UCSD-AML1 (cell line): Measurements from ENCODE around the gene EFEMP2.

Source experiments
- DNase-seq: peaks from one replicate; lab custom pipeline; 2025; ENCODE audit not compliant: unreplicated experiment; lab: John Stamatoyannopoulos, UW

Gene EFEMP2

GRCh38 chr11:65885231-65885630 is 12.6 kb upstream of the EFEMP2 start:
- DNase-seq = no peak

- peak; percentile 81 for DNase-seq
Measured at GRCh38 chr11:65884716-65885092, 12.1 kb upstream of the EFEMP2 start.

- DNase-seq = no peak
Measured at GRCh38 chr11:65883786-65884715, 11.5 kb upstream of the EFEMP2 start.

GRCh38 chr11:65883058-65883761 is 10.6 kb upstream of the EFEMP2 start:
- no peak for DNase-seq

GRCh38 chr11:65882120-65883057 is 9.8 kb upstream of the EFEMP2 start:
- no peak for DNase-seq

GRCh38 chr11:65880844-65881421 is 8.3 kb upstream of the EFEMP2 start:
- DNase-seq = peak; percentile 33

GRCh38 chr11:65880027-65880426 is 7.4 kb upstream of the EFEMP2 start:
- no peak for DNase-seq

GRCh38 chr11:65879617-65880016 is 7.0 kb upstream of the EFEMP2 start, which contains the start of gene CTSW:
Gene CTSW (plus strand): TSS chr11:65879837. CDS start chr11:65879855, 18 bp downstream.
- DNase-seq = peak; percentile 62

- peak; percentile 95 for DNase-seq
Measured at GRCh38 chr11:65873318-65874156, 937 bp upstream of the EFEMP2 start.

GRCh38 chr11:65871811-65872548 is 620 bp downstream of the EFEMP2 start:
- DNase-seq = no peak

- peak; percentile 72 for DNase-seq
Measured at GRCh38 chr11:65870706-65871681, 1.6 kb downstream of the EFEMP2 start.

GRCh38 chr11:65870307-65870658 is 2.3 kb downstream of the EFEMP2 start:
- DNase-seq = no peak

- DNase-seq = no peak
Measured at GRCh38 chr11:65869643-65870306, 2.8 kb downstream of the EFEMP2 start.

GRCh38 chr11:65868907-65869306 is 3.7 kb downstream of the EFEMP2 start:
- no peak for DNase-seq

GRCh38 chr11:65868076-65868667 is 4.4 kb downstream of the EFEMP2 start:
- DNase-seq = no peak

GRCh38 chr11:65867284-65868071 is 5.1 kb downstream of the EFEMP2 start:
- no peak for DNase-seq
